H1 (cell line): ENCODE results near the gene PTF1A. TPM values are rescaled to one million over a fixed set of nuclear protein-coding genes. Genes with fewer than 3 reads are reported as not detected.

Experiments
- CTCF ChIA-PET: fragments of 300-600 bp; sonication (Branson Sonifier 250); formaldehyde crosslinking; loops from one replicate; lab custom pipeline; 2021; ENCODE audit not compliant: partially characterized antibody; lab: Charles Lee
- POLR2A ChIA-PET: fragments of 300-600 bp; sonication (Branson Sonifier 250); formaldehyde crosslinking; loops from one replicate; lab custom pipeline; 2021; ENCODE audit warnings: inconsistent platforms; ENCODE audit not compliant: partially characterized antibody; lab: Charles Lee
- DNase-seq, 2 experiments: peaks; one replicate each; pipeline versions ENCODE4 v3.0.0 to v3.0.0-alpha.2; 2010 to 2022; ENCODE audit warnings: low spot score in 2 of 2, low read depth in 1 of 2, mixed read lengths in 1 of 2
- FAIRE-seq: peaks from 2 replicates; lab custom pipeline; 2011; peaks lifted over from hg19 to GRCh38; lab: Jason Lieb, UNC
- H2AFZ ChIP-seq: 2 replicates; pipeline ENCODE4 v1.8.1; 2012; ENCODE audit warnings: low read length, inconsistent platforms
- H2AK5ac ChIP-seq: 2 replicates; pipeline ENCODE4 v1.6.1; 2013; ENCODE audit warnings: low read depth, low read length
- H2BK120ac ChIP-seq: replicated peaks from 2 replicates; pipeline ENCODE3; 2013; ENCODE audit warnings: low read depth, low read length, inconsistent platforms
- H2BK12ac ChIP-seq: 2 replicates; pipeline ENCODE4 v1.6.1; 2013; ENCODE audit warnings: low read depth, low read length
- H2BK15ac ChIP-seq: 2 replicates; pipeline ENCODE4 v1.6.1; 2013; ENCODE audit warnings: low read length
- H2BK20ac ChIP-seq: 2 replicates; pipeline ENCODE4 v1.6.1; 2013; ENCODE audit warnings: low read length
- H2BK5ac ChIP-seq: 2 replicates; pipeline ENCODE4 v1.6.1; 2013; ENCODE audit warnings: low read depth, low read length
- H3K14ac ChIP-seq: 2 replicates; pipeline ENCODE4 v1.6.1; 2013; ENCODE audit warnings: inconsistent platforms; ENCODE audit not compliant: insufficient read length
- H3K18ac ChIP-seq: 2 replicates; pipeline ENCODE4 v1.6.1; 2013; ENCODE audit warnings: low read length; ENCODE audit errors: extremely low read depth
- H3K23ac ChIP-seq: 2 replicates; pipeline ENCODE4 v1.6.1; 2013; ENCODE audit warnings: inconsistent platforms; ENCODE audit not compliant: insufficient read length
- H3K23me2 ChIP-seq: 2 replicates; pipeline ENCODE4 v1.6.1; 2013; ENCODE audit warnings: low read depth, low read length
- H3K27ac ChIP-seq: 2 replicates; pipeline ENCODE4 v1.6.1; 2011; ENCODE audit warnings: low read depth, low read length, inconsistent platforms
- H3K27me3 ChIP-seq, 4 experiments: replicated peaks in 1 of 4; 1 replicate in 1 of 4; 2 replicates in 3 of 4; pipeline versions ENCODE4 v1.6.1 to v1.8.1; 2011 to 2013; ENCODE audit warnings: low read length in 3 of 4, mild to moderate bottlenecking in 3 of 4, inconsistent platforms in 2 of 4, mixed read lengths in 2 of 4, moderate library complexity in 1 of 4; ENCODE audit not compliant: control insufficient read depth in 3 of 4, insufficient read depth in 3 of 4; ENCODE audit errors: extremely low read depth in 1 of 4
- H3K36me3 ChIP-seq, 4 experiments: 2 replicates each; pipeline versions ENCODE4 v1.6.1 to v1.8.1; 2011 to 2013; ENCODE audit warnings: mild to moderate bottlenecking in 4 of 4, low read length in 3 of 4, moderate library complexity in 2 of 4, control low read depth in 1 of 4, inconsistent platforms in 1 of 4; ENCODE audit not compliant: insufficient read depth in 4 of 4, control insufficient read depth in 2 of 4
- H3K4ac ChIP-seq: replicated peaks from 2 replicates; pipeline ENCODE3; 2013; ENCODE audit warnings: low read length, low read depth, mixed read lengths, inconsistent platforms; ENCODE audit not compliant: insufficient read length
- H3K4me1 ChIP-seq, 4 experiments: replicated peaks in 1 of 4; 1 replicate in 1 of 4; 2 replicates in 3 of 4; pipeline versions ENCODE4 v1.6.1 to v1.8.1; 2011 to 2013; ENCODE audit warnings: low read length in 3 of 4, inconsistent platforms in 2 of 4, mixed read lengths in 1 of 4; ENCODE audit not compliant: insufficient read depth in 4 of 4, control insufficient read depth in 3 of 4
- H3K4me2 ChIP-seq, 2 experiments: 2 replicates each; pipeline versions ENCODE4 v1.6.1 to v1.8.1; 2011 to 2013; ENCODE audit warnings: low read depth in 2 of 2, low read length in 2 of 2, control low read depth in 1 of 2, inconsistent platforms in 1 of 2, mild to moderate bottlenecking in 1 of 2; ENCODE audit not compliant: insufficient read depth in 1 of 2
- H3K4me3 ChIP-seq, 4 experiments: fragments of 200-600, 300-600 bp in 1 of 4; sonication (generic), shearing (Covaris generic), sonication (Bioruptor Twin) in 1 of 4; 2 replicates each; pipeline versions ENCODE4 v1.5.1 to v1.8.1; 2011 to 2016; ENCODE audit warnings: low read length in 4 of 4, low read depth in 3 of 4, control low read depth in 2 of 4, inconsistent platforms in 2 of 4, mild to moderate bottlenecking in 2 of 4, mixed read lengths in 1 of 4, moderate library complexity in 1 of 4; ENCODE audit not compliant: insufficient read depth in 2 of 4; ENCODE audit errors: extremely low read depth in 1 of 4
- H3K56ac ChIP-seq: replicated peaks from 2 replicates; pipeline ENCODE3; 2013; ENCODE audit warnings: low read depth, mild to moderate bottlenecking, mixed read lengths, low read length, inconsistent platforms; ENCODE audit not compliant: insufficient read length
- H3K79me1 ChIP-seq: 2 replicates; pipeline ENCODE4 v1.6.1; 2013; ENCODE audit warnings: low read depth, low read length, control low read depth
- H3K79me2 ChIP-seq, 2 experiments: 2 replicates each; pipeline versions ENCODE4 v1.6.1 to v1.8.1; 2012 to 2013; ENCODE audit warnings: low read length in 2 of 2, mild to moderate bottlenecking in 2 of 2, inconsistent platforms in 1 of 2; ENCODE audit not compliant: insufficient read depth in 2 of 2, control insufficient read depth in 1 of 2
- H3K9ac ChIP-seq, 4 experiments: replicated peaks in 1 of 4; 1 replicate in 1 of 4; 2 replicates in 3 of 4; pipeline versions ENCODE4 v1.6.1 to v1.8.1; 2011 to 2013; ENCODE audit warnings: low read depth in 3 of 4, low read length in 3 of 4, control low read depth in 2 of 4, mild to moderate bottlenecking in 2 of 4, moderate library complexity in 2 of 4, inconsistent platforms in 1 of 4; ENCODE audit errors: extremely low read depth in 1 of 4
- H3K9me3 ChIP-seq, 2 experiments: 2 replicates each; pipeline versions ENCODE4 v1.6.1 to v1.8.1; 2012 to 2013; ENCODE audit warnings: mild to moderate bottlenecking in 2 of 2, moderate library complexity in 2 of 2, control low read depth in 1 of 2, inconsistent platforms in 1 of 2, low read depth in 1 of 2, low read length in 1 of 2, mixed read lengths in 1 of 2; ENCODE audit not compliant: insufficient read depth in 2 of 2
- H4K20me1 ChIP-seq, 2 experiments: replicated peaks in 1 of 2; 2 replicates each; pipeline versions ENCODE3 to v1.8.1; 2011 to 2013; ENCODE audit warnings: inconsistent platforms in 2 of 2, low read length in 2 of 2, mild to moderate bottlenecking in 1 of 2; ENCODE audit not compliant: insufficient read depth in 2 of 2, control insufficient read depth in 1 of 2
- H4K5ac ChIP-seq: 2 replicates; pipeline ENCODE4 v1.6.1; 2013; ENCODE audit warnings: low read length, low read depth, mixed read lengths, inconsistent platforms; ENCODE audit not compliant: insufficient read length
- H4K8ac ChIP-seq: 2 replicates; pipeline ENCODE4 v1.8.0; 2013; ENCODE audit warnings: mild to moderate bottlenecking, moderate library complexity, low read length, inconsistent platforms; ENCODE audit not compliant: insufficient read depth; ENCODE audit errors: extremely low read depth
- H4K91ac ChIP-seq: replicated peaks from 2 replicates; pipeline ENCODE3; 2013; ENCODE audit warnings: low read length, mixed read lengths, inconsistent platforms; ENCODE audit not compliant: insufficient read length
- EGR1 ChIP-seq: IDR thresholded peaks from 2 replicates; pipeline ENCODE4 v1.6.1; 2011; ENCODE audit warnings: low read depth, low read length, borderline replicate concordance
- EZH2 ChIP-seq: fragments of 200-600 bp; sonication (generic); IDR thresholded peaks from 2 replicates; pipeline ENCODE4 v1.7.1; 2012; ENCODE audit warnings: low read depth, mild to moderate bottlenecking, moderate library complexity, low read length, inconsistent platforms; ENCODE audit not compliant: severe bottlenecking
- GABPA ChIP-seq: IDR thresholded peaks from 2 replicates; pipeline ENCODE4 v1.6.1; 2011; ENCODE audit warnings: mild to moderate bottlenecking, low read length, moderate library complexity, borderline replicate concordance; ENCODE audit not compliant: insufficient read depth
- HDAC6 ChIP-seq: IDR thresholded peaks from one replicate; pipeline ENCODE4 v1.7.1; 2012; ENCODE audit warnings: low read depth, mild to moderate bottlenecking, inconsistent platforms, low read length, moderate library complexity
- KDM4A ChIP-seq: IDR thresholded peaks from one replicate; pipeline ENCODE4 v1.7.1; 2012; ENCODE audit warnings: low read depth, mild to moderate bottlenecking, moderate library complexity, low read length, inconsistent platforms; ENCODE audit not compliant: severe bottlenecking
- MAX ChIP-seq: IDR thresholded peaks from 2 replicates; pipeline ENCODE4 v1.6.1; 2012; ENCODE audit warnings: inconsistent platforms
- RBBP5 ChIP-seq: IDR thresholded peaks from 2 replicates; pipeline ENCODE4 v1.7.1; 2012; ENCODE audit warnings: low read depth, mild to moderate bottlenecking, inconsistent platforms, low read length, moderate library complexity, borderline replicate concordance
- RNF2 ChIP-seq: fragments of 200-900, 300-1000 bp; sonication (generic); IDR thresholded peaks from 2 replicates; pipeline ENCODE4 v1.7.1; 2016; ENCODE audit warnings: borderline replicate concordance, low read depth, mild to moderate bottlenecking, antibody characterized with exemption, low read length; ENCODE audit not compliant: poor library complexity, severe bottlenecking; ENCODE audit errors: missing control alignments
- RXRA ChIP-seq: IDR thresholded peaks from 2 replicates; pipeline ENCODE4 v1.6.1; 2011; ENCODE audit warnings: low read depth, mild to moderate bottlenecking, low read length, moderate library complexity; ENCODE audit not compliant: insufficient read depth
- TEAD4 ChIP-seq: IDR thresholded peaks from 2 replicates; pipeline ENCODE4 v1.6.1; 2012; ENCODE audit warnings: low read depth, low read length, inconsistent platforms, mixed read lengths
- WGBS, 2 experiments: shearing (Covaris generic) in 1 of 2; methylation state at CpG; one replicate each; pipeline versions ENCODE4 v1.1.6 to v1.1.7; 2013 to 2015; ENCODE audit warnings: low lambda C conversion rate in 2 of 2, mixed read lengths in 2 of 2, inconsistent platforms in 1 of 2, low coverage in 1 of 2, missing lambda C conversion rate in 1 of 2; ENCODE audit not compliant: insufficient replicate concordance in 2 of 2, insufficient coverage in 1 of 2, insufficient read length in 1 of 2; ENCODE audit errors: extremely low coverage in 1 of 2, missing lambda C conversion rate in 1 of 2; 5-methylcytosine and 5-hydroxymethylcytosine counted together
- polyA plus RNA-seq, 7 experiments: library from polyadenylated mRNA; depleted of rRNA in 3 of 7; stranded (reverse) in 5 of 7; unstranded in 2 of 7; fragments of >200 nt in 5 of 7; fragments of 200-250 nt in 2 of 7; gene quantifications; 1 replicate in 5 of 7; 2 replicates in 1 of 7; 4 replicates in 1 of 7; pipeline versions ENCODE4 v1.2.1 to v1.2.3, GENCODE V29; 2011 to 2013; ENCODE audit warnings: missing spikeins in 2 of 7, mixed read lengths in 2 of 7
- total RNA-seq: library from RNA; stranded (reverse); fragmentation: NEBNext Ultra II Directional; extraction: Animal tissue kit (Norgen Biotek cat#: 25700); gene quantifications from 2 replicates; pipeline ENCODE4 v1.2.1, GENCODE V29; 2021

Gene PTF1A
- total and polyA plus RNA-seq, 2 of the 8 experiments (the other 6 are each of a cell fraction or from before 2014, with no cell fraction given), result not detected

GRCh38 chr10:23172429-23173213 lies 19.5 kb upstream of the PTF1A start:
- H2BK20ac ChIP-seq, result no peak overlapping the region
- no peaks in the 10 kb centered on the region for H3K79me2 ChIP-seq
- H2BK120ac ChIP-seq, result no peak overlapping the region
- no peak overlapping the region for H2BK15ac ChIP-seq
- no peak overlapping the region for H3K9ac ChIP-seq
- H3K4ac ChIP-seq, result no peak overlapping the region
- H2BK12ac ChIP-seq, result no peak overlapping the region
- peaks cover 2 to 10% (median 5%) of the 10 kb centered on the region in 4 experiments; a peak in 6 of 7 replicates for H3K4me1 ChIP-seq
- no peak for FAIRE-seq
- H4K20me1 ChIP-seq, result peaks cover 10 to 11% of the 10 kb centered on the region in 2 experiments
- no peak overlapping the region for H3K18ac ChIP-seq
- H3K23me2 ChIP-seq, result peaks cover 2% of the 10 kb centered on the region; the same call in 1 of the 2 replicates
- peaks cover 0 to 4% (median 0%) of the 10 kb centered on the region in 4 experiments; a peak in 1 of 8 replicates for H3K36me3 ChIP-seq
- 5% methylated on average over 41 of the region's 41 CpGs; no CpG with 5 or more reads in 1 of the 2 experiments for WGBS, 2 experiments
- no peak overlapping the region for H3K27ac ChIP-seq
- no peaks in the 10 kb centered on the region for H3K9me3 ChIP-seq
- peak in 1 of 2 experiments; percentile 55 for DNase-seq
- no peak overlapping the region for H4K5ac ChIP-seq
- H3K14ac ChIP-seq, result no peak overlapping the region
- H2AFZ ChIP-seq, result no peak overlapping the region
- ChIA-PET CTCF (interaction anchor here (0.7 to 2.6 kb wide), 11 partner anchors 8 to 165 kb away, joined by 3 to 9 read pairs (median 4); partner anchors contain the start of gene PTF1A), POLR2A (interaction anchor here (0.9 to 1.4 kb wide), 2 partner anchors 16 to 20 kb away, joined by 3 to 4 read pairs; no protein-coding TSS in a partner anchor)
- H4K91ac ChIP-seq, result no peak overlapping the region
- no peak overlapping the region for H2BK5ac ChIP-seq
- H3K4me3 ChIP-seq, result peak overlapping the region; percentile 7 to 54 (median 20); a peak in 7 of 8 replicates
- H2AK5ac ChIP-seq, result no peak overlapping the region
- peaks cover 75 to 96% (median 92%) of the 10 kb centered on the region in 4 experiments for H3K27me3 ChIP-seq
- no peaks in the 10 kb centered on the region for H3K79me1 ChIP-seq
- no peak overlapping the region for H3K23ac ChIP-seq
- no peak overlapping the region for H3K56ac ChIP-seq
- H4K8ac ChIP-seq, result no peak overlapping the region
- TF ChIP-seq EGR1, result no peak
- TF ChIP-seq GABPA, result no peak
- peak; percentile 14 for TF ChIP-seq EZH2
- no peak for TF ChIP-seq RBBP5
- TF ChIP-seq RNF2, result peak; percentile 21
- TF ChIP-seq HDAC6, result no peak
- TF ChIP-seq TEAD4, result no peak
- TF ChIP-seq RXRA, result no peak
- TF ChIP-seq MAX, result no peak
- TF ChIP-seq KDM4A, result no peak
- H3K4me2 ChIP-seq, result peak overlapping the region; percentile 57 to 76
